Skeletal muscle tissue (tissue), 4 donors: ENCODE data around the gene ACSM2B. TPM values are rescaled to one million over a fixed set of nuclear protein-coding genes. Genes with fewer than 3 reads are reported as not detected.
"Not testable (repeated sequence)": the region's sequence is repeated elsewhere in the genome, so short reads cannot be mapped to it uniquely, and the experiment has no call there.

ENCODE experiments used
- H3K27ac ChIP-seq: one replicate; pipeline ENCODE4 v1.7.0; 2013; ENCODE audit warnings: mild to moderate bottlenecking, low read depth, low read length, inconsistent platforms
- H3K27me3 ChIP-seq, 3 donors: one replicate each; pipeline ENCODE4 v1.7.0; 2013; ENCODE audit warnings: low read length in 3 of 3; ENCODE audit not compliant: control insufficient read depth in 3 of 3, insufficient read depth in 3 of 3
- H3K36me3 ChIP-seq, 3 donors: one replicate each; pipeline ENCODE4 v1.7.0; 2013; ENCODE audit warnings: low read length in 3 of 3; ENCODE audit not compliant: control insufficient read depth in 3 of 3, insufficient read depth in 3 of 3
- H3K4me1 ChIP-seq, 3 donors: one replicate each; pipeline ENCODE4 v1.7.0; 2013; ENCODE audit warnings: low read length in 3 of 3, mild to moderate bottlenecking in 3 of 3; ENCODE audit not compliant: control insufficient read depth in 3 of 3, insufficient read depth in 3 of 3
- H3K4me3 ChIP-seq, 3 donors: one replicate each; pipeline ENCODE4 v1.7.0; 2013; ENCODE audit warnings: low read length in 3 of 3
- H3K9ac ChIP-seq, 3 donors: one replicate each; pipeline ENCODE4 v1.7.0; 2013; ENCODE audit warnings: low read length in 3 of 3, mild to moderate bottlenecking in 3 of 3, moderate library complexity in 2 of 3, low read depth in 1 of 3
- H3K9me3 ChIP-seq, 3 donors: one replicate each; pipeline ENCODE4 v1.7.0; 2013; ENCODE audit warnings: low read length in 3 of 3; ENCODE audit not compliant: control insufficient read depth in 3 of 3
- total RNA-seq: library from RNA; depleted of rRNA; stranded (reverse); fragments of >200 nt; gene quantifications from one replicate; pipeline ENCODE4 v1.2.3, GENCODE V29; 2014
- donor health status: Osteomylitis.

The ACSM2B gene
- total RNA-seq, 1 donor from 2014 or later: 0.52 TPM

DNA sequence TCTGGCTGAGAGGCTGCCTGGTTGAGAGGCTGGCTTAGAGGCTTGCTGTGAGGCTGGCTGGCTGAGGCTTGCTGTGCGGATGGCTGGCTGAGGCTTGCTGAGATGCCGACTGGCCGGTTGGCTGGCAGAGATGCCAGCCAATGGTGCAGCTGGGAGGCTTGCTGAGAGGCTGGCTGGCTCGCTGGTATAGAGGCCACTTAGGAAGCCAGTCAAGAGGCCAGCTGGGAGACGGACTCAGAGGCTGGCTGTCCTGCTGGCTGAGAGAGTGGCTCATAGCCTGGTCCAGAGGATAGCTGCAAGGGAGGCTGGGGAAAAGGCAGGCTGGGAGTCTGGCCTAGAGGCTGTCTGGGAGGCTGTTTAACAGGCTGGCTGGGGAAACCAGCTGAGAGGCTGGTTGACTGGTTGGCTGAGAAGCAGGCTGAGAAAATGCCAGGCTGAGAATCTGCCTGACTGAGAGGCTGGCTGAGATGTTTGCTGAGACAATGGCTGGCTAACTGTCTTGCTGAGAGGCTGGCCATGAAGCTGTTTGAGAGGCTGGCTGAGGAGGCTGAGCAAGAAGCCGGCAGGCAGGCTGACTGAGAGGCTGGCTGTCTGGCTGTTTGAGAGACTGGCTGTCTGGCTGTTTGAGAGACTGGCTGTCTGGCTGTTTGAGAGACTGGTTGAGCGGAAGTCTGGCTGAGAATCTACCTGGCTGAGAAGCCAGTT, 37.5 kb upstream of the ACSM2B start:
- Histone ChIP-seq H3K4me1 (peaks cover 22 to 28% (median 26%) of the 10 kb centered on the region in 3 donors), H3K4me3 (no peak overlapping the region), H3K27ac (no peak overlapping the region)

DNA sequence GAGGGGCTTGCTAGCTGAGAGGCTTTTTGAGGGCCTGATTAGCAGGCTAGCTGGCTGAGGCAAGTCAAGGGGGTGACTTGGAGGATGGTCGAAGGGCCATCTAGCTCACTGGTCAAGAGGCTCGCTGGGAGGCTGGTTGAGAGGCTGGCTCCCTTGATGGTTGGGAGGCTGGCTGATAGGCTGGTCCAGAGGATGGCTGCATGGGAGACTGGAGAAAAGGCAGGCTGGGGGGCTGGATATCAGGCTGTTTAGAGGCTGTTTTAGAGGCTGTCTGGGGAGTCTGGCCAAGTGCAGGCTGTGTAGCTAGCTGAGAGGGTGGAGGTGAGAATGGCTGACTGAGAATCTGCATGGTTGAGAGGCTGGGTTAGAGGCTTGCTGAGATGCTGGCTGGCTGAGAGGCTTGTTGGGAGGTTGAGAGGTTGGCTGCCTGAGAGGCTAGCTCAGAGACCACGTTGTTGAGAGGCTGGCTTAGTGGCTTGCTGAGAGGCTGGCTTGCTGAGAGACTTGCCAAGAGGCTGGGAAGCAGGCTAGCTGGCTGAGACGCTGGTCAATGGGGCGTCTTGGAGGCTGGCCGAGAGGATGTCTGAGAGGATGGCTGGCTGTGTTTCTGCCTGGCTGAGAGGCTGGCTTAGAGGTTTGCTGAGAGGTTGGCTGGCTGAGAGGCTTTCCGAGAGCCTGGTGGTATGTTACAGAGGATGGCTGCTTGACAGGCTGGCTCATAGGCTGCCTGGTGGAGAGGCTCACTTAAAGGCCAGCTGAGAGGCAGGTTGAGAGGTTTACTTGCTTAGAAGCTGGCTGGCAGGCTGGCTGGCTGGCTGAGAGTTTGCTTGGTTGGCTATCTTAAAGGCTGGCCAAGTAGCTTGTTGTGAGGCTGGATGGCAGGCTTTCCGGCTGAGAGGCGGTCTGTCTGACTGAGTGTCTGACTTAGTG, 36.6 kb upstream of the ACSM2B start:
- peaks cover 22 to 28% (median 26%) of the 10 kb centered on the region in 3 donors for H3K4me1 ChIP-seq
- no peak overlapping the region for H3K4me3 ChIP-seq
- H3K27me3 ChIP-seq: peaks cover 0 to 5% (median 0%) of the 10 kb centered on the region in 3 donors
- H3K36me3 ChIP-seq: no peaks in the 10 kb centered on the region
- H3K9me3 ChIP-seq: no peaks in the 10 kb centered on the region
- H3K9ac ChIP-seq: no peak overlapping the region
- H3K27ac ChIP-seq: no peak overlapping the region

More for the DNA sequence above, 37.5 kb upstream of the ACSM2B start:
- peaks cover 0 to 5% (median 0%) of the 10 kb centered on the region in 3 donors for H3K27me3 ChIP-seq
- no peak overlapping the region for H3K9ac ChIP-seq
- H3K36me3 ChIP-seq: no peaks in the 10 kb centered on the region
- no peaks in the 10 kb centered on the region for H3K9me3 ChIP-seq

DNA sequence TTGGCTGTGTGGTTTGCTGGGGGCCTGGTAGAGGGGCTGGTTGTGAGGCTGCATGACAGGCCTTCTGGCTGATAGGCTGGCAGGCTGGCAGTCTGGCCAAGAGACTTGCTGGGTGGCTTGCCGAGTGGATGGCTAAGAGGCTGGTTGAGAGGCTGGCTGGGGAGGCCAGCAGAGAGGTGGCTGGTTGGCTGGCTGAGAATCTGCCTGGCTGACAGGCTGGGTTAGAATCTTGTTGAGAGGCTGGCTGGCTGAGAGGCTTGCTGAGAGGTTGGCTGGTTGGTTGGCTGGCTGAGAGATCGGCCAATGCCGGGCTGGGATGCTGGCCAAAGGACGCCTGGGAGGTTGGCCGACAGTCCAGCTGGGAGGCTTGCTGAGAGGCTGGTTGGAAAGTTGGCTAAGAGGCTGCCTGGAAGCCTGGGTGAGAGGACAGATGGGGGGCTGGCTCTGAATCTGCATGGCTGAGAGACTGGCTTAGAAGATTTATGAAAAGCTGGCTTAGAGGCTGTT, 35.9 kb upstream of the ACSM2B start:
- Histone ChIP-seq H3K4me3 (no peak overlapping the region), H3K4me1 (peaks cover 22 to 28% (median 26%) of the 10 kb centered on the region in 3 donors), H3K27me3 (peaks cover 0 to 5% (median 0%) of the 10 kb centered on the region in 3 donors), H3K36me3 (no peaks in the 10 kb centered on the region), H3K9me3 (no peaks in the 10 kb centered on the region), H3K9ac (no peak overlapping the region), H3K27ac (no peak overlapping the region)

- no peak overlapping the region for H3K27ac ChIP-seq
- peaks cover 22 to 28% (median 26%) of the 10 kb centered on the region in 3 donors for H3K4me1 ChIP-seq
- H3K27me3 ChIP-seq: peaks cover 0 to 5% (median 0%) of the 10 kb centered on the region in 3 donors
- H3K36me3 ChIP-seq: no peaks in the 10 kb centered on the region
- no peaks in the 10 kb centered on the region for H3K9me3 ChIP-seq
- no peak overlapping the region for H3K4me3 ChIP-seq
- peak overlapping the region in 1 of 3 donors; percentile 28 for H3K9ac ChIP-seq
Observed at GRCh38 chr16:20611350-20611902, 35.3 kb upstream of the ACSM2B start.

DNA sequence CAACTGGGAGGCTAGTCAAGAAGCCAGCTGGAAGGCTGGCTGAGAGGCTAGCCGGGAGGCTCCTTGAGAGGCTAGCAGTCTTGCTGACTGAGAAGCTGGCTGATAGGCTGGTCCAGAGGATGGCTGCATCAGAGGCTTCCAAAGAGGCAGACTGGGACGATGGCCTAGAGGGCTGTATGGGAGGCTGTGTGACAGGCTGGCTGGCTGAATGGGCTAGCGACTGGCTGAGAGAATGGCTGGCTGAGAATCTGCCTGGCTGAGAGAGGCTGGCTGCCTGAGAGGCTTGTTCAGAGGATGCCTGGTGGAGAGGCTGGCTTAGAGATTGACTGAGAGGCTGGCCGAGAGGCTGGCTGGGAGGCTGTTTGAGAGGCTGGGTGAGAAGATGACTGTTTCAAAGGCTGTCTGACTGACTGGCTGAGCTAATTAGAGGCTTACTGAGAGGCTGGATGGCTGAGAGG, 34.8 kb upstream of the ACSM2B start:
- Histone ChIP-seq H3K4me1 (peaks cover 22 to 28% (median 26%) of the 10 kb centered on the region in 3 donors), H3K4me3 (no peak overlapping the region), H3K9me3 (no peaks in the 10 kb centered on the region), H3K9ac (no peak overlapping the region), H3K36me3 (no peaks in the 10 kb centered on the region), H3K27ac (no peak overlapping the region), H3K27me3 (peaks cover 0 to 5% (median 0%) of the 10 kb centered on the region in 3 donors)

DNA sequence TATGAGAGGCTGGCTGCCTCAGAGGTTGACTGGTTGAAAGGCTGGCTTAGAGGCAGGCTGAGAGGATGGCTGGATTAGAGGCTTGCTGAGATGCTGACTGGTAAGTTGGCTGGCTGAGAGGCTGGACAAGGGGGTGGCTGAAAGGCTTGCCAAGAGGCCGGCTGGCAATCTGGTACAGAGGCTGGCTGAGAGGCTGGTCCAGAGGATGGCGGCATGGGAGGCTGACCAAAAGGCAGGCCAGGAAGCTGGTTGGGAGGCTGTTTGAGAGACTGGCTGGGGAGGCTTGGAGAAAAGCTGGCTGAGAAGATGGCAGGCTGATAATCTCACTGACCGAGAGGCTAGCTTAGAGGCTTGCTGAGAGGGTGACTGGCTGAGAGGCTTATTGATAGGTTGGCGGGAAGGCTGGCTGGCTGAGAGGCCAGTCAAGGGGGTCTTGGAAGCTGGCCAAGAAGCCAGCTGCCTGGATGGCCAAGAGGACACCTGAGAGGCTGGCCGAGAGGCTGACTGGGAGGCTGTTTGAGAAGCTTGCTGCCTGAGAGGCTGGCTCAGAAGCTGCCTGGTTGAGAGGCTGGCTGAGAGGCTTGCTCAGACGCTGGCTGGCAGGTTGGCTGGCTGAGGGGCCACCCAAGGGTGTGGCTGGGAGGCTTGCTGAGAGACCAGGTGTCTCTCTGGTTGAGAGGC, 34.2 kb upstream of the ACSM2B start:
- H3K27me3 ChIP-seq: peaks cover 0 to 5% (median 0%) of the 10 kb centered on the region in 3 donors
- no peak overlapping the region for H3K27ac ChIP-seq
- no peaks in the 10 kb centered on the region for H3K9me3 ChIP-seq
- H3K4me3 ChIP-seq: no peak overlapping the region
- H3K4me1 ChIP-seq: peaks cover 22 to 28% (median 26%) of the 10 kb centered on the region in 3 donors
- H3K9ac ChIP-seq: no peak overlapping the region
- H3K36me3 ChIP-seq: no peaks in the 10 kb centered on the region

DNA sequence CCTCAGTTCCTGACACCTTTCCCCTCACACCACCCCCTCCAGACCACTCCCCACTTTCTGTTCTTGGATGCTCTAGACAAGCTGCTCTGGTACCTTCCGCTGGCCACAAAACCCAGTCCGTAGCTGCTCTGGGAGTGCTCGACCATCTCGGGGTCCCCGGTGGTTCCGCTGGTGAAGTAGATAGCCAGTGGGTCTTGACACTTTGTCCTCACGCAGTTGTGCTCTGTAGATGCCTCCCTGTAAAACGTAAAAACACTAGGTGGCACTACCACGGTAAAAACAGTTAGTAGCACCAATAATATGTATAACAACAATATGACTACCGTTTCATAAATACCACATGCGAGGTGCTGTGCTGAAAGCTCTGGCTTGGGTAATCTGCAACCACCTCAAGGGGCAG, 26.0 kb upstream of the ACSM2B start:
- not testable (repeated sequence) for H3K27me3 ChIP-seq, H3K4me3 ChIP-seq

GRCh38 chr16:20599475-20599874, 23.3 kb upstream of the ACSM2B start:
- not testable (repeated sequence) for H3K4me1 ChIP-seq, H3K36me3 ChIP-seq, H3K9me3 ChIP-seq, H3K27me3 ChIP-seq, H3K27ac ChIP-seq, H3K9ac ChIP-seq, H3K4me3 ChIP-seq

More for the DNA sequence above, 26.0 kb upstream of the ACSM2B start:
- not testable (repeated sequence) for H3K27ac ChIP-seq, H3K9me3 ChIP-seq, H3K36me3 ChIP-seq, H3K4me1 ChIP-seq, H3K9ac ChIP-seq

DNA sequence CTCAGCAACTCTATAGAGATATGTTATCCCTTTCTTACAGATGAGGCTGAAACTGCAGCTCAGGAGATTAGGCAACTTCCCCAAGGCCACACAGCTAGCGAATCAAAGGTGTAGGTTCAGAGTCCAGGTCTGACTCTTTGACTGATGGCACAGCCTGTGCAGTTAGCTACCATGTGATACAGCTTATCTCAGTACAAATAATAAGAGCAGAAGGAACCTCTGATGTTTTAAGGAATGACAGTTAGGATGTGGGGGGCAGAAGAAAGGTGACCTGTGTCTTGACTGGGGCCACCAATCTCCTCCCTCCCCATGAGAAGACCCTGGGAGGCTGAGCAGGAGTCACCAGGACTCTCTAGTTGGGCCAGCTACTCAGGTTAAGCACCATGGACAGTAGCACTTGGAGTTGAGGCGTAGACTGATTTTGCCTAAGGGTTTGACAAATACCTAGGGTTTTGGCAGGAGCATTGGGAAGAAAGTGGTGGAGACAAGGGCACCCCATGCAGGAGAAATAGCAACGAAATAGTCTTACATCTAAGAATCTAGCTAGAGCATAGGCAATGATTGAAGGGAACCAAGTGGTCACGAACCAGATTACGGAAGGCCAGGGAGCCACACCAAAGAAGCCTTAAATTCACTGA, 22.8 kb upstream of the ACSM2B start:
- Histone ChIP-seq H3K27ac (no peak overlapping the region), H3K27me3 (no peaks in the 10 kb centered on the region), H3K4me3 (no peak overlapping the region), H3K9ac (no peak overlapping the region), H3K9me3 (no peaks in the 10 kb centered on the region), H3K36me3 (no peaks in the 10 kb centered on the region), H3K4me1 (no peaks in the 10 kb centered on the region)
